Mammary epithelial cell (primary cell): ENCODE measurements around the gene WDR70.

Source experiments
- CTCF ChIP-seq, 2 donors: IDR thresholded peaks in 1 of 2; conservative IDR thresholded peaks in 1 of 2; 2 replicates each; pipeline ENCODE4 v1.5.1; 2011 to 2012; ENCODE audit warnings: inconsistent platforms in 2 of 2, low read length in 2 of 2, mild to moderate bottlenecking in 2 of 2, control low read depth in 1 of 2, low read depth in 1 of 2; ENCODE audit not compliant: insufficient read depth in 1 of 2; ENCODE audit errors: extremely low read depth in 1 of 2
- EZH2 ChIP-seq: IDR thresholded peaks from 2 replicates; pipeline ENCODE4 v1.6.1; 2012; ENCODE audit warnings: low read length, inconsistent platforms, borderline replicate concordance

GRCh38 chr5:37787742-37788141 lies 408.6 kb downstream of the WDR70 start:
- TF ChIP-seq CTCF (conservative IDR thresholded peaks at IDR 0.05 in 1 of 2, IDR thresholded peaks at IDR 0.05 in 1 of 2; ENCODE audit: extremely low read depth in 1 of 2, insufficient read depth in 1 of 2, low read depth in 1 of 2, low read length in 2 of 2) (no peak), EZH2 (no peak)
